ENCODE results near the gene FAM81B.

Gene FAM81B

GRCh38 chr5:95484421-95484820, 93.3 kb downstream of the FAM81B start:
- DNase-seq = no peak

DNA sequence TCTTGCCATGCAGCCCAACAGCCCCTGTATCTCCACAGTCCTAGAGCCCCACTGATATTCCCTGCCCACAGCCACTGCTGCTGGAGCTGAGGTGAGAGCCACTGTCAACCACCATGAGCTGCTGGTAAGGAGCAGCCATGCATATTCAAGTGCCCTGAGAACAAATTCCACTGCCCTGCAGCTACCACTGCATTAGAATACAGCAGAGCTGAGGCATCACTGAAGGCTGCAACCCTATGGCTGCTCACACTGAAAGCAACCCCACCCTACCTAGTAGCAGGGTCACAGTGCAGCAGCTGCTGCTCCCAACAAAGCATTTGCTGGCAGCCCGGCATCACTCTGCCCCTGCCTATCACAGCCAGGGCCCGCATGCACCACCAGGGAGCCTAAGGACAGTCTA, 95.0 kb downstream of the FAM81B start:
- no peak for DNase-seq

DNA sequence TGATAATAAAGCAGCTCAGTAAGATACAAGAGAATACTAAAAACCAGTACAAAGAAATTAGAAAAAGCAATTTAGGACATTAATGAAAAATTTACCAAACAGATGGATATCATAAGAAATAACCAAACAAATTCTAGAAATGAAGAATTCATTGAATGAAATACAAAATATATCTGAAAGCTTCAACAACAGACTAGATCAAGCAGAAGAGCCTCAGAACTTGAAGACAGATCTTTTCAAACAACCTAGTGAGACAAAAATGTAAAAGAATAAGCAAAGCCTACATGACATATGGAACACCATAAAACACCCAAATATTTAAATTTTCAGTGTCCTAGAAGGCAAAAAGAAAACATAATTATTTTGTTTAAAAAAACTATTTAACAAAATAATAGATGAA, 96.7 kb downstream of the FAM81B start:
- DNase-seq = no peak

Data from T-helper 2 cell (primary cell).